HG03175 (cell line): Measurements from ENCODE around the gene PLAC8.
"Not testable (repeated sequence)": the region's sequence is repeated elsewhere in the genome, so short reads cannot be mapped to it uniquely, and the experiment has no call there.

Source experiments
- ATAC-seq: cut with Tn5 transposase; IDR thresholded peaks from one replicate; pipeline ENCODE4 v1.9.1; 2021; ENCODE audit warnings: mild to moderate bottlenecking, moderate library complexity; ENCODE audit not compliant: unreplicated experiment

The PLAC8 gene

DNA sequence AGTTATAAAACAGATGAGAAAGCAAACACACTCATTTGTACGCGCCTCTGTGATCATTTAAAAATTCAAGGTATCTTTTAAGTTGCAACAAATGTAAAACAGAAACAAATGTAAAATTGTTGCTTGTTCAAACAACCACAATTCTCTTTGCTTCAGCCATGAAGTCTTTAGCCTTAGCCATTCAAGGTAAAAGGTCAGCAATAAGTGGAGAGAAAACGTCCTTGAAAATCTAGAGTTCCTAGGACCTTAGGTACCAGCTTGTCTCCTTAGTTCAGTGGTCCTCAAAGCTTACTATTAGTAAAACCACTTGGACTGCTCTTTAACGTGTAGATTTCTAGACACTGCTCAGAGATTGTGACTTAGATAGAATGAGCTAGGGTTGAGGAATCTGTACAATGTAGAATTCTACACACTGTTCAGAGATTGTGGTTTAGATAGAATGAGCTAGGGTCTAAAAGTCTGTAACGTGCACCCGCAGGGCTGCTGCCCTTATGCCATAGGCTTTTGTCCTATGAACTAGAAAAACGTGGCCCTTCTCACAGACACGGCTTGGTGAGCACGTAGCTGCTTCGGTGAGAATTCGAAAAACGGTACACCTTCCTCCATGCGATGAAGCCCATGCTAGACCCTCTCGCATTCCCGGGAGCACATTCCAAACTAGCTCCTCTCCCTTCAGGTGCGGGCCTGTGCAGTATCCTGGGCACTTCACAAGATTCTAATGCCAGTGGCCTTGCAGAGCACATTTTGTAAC, 1.7 kb downstream of the PLAC8 start:
- ATAC-seq: no peak

DNA sequence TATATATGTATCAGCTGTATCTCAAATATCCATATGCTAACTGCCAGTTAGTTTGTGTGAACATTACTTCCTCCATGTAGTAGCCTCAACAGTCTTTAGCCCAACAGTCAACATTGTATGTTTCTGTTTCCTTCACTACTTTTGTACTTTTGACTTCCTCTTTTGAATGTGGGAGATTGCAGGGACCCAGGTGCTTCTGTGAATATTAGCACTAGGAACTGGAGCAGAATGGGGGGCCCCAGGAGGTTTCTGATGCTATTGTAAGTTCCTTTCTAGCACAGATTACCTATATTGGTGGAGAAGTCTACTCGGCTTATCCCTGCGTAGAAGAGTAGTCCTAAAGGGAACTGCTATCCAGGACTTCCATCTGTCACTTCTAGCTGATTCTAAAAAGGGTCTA, 2.3 kb downstream of the PLAC8 start:
- peak; percentile 41 for ATAC-seq

DNA sequence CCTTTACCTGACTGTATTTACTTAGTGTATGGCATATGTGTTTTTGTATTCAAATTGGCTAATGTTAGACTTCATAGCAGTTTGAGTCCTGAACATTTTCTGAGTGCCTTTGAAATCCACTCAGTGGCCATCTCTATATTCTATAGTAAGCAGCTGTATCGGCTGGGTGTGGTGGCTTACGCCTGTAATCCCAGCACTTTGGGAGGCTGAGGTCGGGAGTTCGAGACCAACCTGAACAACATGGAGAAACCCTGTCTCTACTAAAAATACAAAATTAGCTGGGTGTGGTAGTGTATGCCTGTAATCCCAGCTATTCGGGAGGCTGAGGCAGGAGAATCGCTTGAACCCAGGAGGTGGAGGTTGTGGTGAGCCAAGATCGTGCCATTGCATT, 2.8 kb downstream of the PLAC8 start:
- ATAC-seq: not testable (repeated sequence)

DNA sequence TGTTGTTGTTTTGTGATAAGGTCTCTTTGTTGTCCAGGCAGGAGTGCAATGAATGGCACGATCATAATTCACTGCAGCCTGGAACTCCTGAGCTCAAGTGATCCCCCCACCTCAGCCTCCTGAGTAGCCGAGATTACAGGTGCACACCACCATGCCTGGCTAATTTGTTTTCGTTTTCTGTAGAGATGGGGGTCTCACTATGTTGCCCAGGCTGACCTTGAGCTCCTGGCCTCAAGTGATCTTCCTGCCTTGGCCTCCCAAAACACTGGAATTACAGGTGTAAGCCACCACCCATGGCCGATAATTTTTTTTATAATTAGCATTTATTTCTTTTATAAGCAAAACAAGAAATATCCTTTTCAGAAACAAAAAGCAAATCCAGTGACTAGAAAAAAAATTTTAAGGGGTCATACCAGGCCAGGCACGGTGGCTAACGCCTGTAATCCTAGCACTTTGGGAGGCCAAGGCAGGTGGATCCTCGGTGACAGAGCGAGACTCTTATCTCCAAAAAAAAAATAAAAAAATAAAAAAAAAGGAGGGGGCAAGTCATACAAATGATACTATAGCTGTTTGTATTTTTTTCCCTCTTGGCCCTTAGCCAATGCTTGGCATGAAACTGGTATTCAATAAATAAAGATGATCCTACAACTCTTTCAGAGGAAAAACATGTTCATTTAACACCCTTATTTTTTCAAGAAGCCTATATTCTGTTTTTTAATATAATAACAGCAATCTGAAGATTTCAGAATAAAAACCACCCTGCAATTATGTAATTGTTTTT, 3.4 kb downstream of the PLAC8 start:
- ATAC-seq: no peak

DNA sequence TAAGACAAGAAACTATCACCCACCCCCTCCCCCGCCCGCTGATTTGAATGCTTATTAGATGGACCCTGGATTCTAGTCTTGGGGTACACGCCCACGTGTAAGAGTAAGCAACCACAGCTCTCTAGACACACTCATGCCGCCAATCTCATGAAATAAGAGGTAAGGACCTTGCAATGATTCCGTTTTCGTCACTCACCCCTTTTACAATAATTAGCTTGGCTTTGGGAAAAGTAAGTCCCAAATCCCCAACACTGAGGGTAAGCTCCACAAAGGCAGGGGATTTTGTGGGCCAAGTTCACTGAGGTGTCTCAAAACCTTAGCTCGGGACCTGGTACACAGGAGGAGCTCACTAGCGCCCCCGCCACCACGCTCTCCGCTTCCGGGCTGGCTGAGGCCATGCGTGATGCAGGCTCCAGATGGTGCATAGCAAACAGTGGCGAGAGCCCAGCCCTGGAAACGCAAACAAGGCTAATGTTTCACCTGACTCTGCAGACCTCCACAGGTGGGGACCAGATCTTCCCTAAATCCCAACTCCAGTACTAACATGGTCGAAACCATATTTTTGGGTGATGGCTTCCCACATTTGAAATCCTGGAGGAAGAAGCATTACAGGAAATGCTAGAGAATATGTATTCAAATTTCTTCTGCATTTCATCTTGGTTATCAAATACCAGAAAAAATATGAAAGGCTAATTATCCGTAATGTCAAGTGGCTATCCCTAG, 4.1 kb downstream of the PLAC8 start:
- ATAC-seq: peak; percentile 72

DNA sequence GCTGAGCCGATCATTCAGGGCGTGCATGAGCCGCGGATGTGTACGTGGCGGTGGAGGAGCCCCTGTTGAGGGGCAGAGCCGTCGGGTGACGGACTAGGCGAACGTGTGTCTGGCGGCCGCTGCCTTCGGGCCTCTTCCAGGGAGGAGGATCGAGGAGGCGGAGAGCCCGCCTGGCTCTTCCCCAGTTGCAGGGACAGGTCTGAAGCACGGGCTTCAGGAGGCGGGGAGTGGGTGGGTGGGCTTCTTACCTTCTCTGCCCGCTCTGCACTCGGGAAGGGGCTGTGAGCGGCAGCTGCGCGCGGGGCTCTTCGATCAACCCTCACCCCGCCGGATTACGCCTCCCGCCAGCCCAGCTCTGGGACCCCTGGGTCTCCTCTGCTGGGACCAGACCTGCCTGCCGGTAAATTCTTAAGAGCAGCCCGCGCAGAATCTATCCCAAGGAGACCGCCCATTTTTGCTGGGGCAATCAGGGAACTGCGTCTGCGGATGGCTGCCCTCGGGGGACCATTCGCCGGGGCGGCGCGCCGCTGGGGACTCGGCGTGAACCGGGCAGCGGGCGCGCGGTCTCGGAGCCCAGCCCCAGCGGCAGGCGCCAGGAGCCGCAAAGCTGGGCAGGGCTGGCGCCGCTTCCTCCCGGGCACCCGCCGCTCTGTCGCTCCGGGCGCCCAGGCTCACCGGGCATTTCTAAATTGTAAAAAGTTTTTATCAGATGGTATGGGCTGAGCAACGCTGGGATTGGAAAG, 4.9 kb downstream of the PLAC8 start:
- peak; percentile 4 for ATAC-seq

DNA sequence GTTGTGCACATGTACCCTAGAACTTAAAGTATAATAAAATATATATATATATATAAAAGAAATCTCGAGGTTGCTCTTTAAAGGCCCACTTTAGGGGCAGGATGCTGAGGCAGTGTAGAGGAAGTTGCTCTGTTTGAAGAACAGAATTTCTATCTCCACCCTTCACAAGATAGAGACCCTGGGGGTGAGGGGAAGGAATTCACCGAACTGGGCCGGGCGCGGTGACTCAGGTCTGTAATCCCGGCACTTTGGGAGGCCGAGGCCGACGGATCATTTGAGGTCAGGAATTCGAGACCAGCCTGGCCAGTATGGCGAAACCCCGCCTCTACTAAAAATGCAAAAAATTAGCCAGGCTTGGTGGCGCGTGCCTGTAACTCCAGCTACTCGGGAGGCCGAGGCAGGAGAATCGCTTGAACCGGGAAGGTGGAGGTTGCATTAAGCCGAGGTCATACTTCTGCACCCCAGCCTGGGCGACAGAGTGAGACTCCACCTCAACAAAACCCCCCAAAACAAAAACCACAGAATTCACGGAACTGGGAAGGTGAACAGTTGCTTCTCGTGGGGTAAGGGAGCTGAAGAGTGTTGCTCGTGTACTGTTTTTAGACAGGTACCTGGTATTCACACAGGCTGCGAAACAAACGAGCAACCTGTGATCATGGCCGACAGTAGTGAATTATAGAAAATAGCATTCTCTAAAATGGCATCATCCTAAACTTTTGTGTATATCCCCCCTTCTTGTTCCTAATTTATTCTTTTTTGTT, 6.2 kb downstream of the PLAC8 start:
- no peak for ATAC-seq

DNA sequence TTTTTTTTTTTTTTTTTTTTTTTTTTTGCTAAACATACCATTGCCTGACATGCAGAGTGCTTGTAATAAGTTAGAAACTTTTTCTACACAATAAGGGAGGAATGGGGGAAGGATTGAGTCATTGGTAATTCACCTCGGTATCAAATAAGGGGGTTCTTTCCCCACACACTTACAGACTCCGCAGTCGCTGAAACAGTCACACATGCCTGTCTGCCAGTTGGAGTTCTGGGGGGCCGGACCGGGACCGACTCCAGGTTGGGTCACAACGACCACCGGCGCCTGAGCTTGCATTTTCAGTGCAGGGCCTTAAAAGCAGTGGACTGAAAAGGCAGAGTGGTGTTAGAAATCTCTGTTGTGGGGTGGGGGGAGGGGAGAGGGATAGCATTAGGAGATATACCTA, 6.9 kb downstream of the PLAC8 start:
- ATAC-seq: no peak

DNA sequence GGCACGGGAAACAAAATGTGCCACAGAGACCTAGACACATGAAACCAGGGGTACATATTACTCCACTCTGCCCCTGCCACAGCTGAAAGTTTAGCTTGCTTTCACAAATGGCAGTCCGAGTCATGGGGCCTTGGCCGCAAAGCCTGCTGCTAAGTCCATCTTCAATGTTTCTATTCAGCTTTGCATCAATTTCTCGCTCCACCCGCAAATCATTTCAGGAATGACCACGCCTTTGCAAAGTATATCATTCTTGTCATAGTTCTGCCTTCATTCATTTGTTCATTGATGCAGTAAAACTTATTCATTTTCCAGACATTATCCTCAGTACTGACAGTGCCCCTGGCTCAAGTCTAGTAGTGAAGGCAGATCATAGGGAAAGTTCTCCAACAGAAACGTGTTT, 9.5 kb downstream of the PLAC8 start:
- no peak for ATAC-seq

DNA sequence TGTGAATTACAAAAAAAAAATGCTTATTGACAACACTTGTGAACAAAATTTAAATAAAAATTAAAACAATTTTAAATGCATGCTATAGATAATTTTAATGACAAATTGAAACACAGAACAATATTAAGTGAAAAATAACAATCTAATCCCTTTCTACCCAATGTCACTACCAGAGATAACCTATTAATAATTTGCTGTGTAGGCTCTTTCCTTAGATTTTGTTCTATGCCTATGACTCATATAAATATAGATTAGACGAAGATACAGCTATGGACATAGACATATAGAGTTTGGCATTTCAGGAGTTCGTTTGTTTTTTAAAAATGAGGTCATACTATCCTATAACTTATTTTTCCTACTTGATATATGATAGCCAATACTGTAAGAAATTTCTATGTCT, 18.1 kb downstream of the PLAC8 start:
- no peak for ATAC-seq

DNA sequence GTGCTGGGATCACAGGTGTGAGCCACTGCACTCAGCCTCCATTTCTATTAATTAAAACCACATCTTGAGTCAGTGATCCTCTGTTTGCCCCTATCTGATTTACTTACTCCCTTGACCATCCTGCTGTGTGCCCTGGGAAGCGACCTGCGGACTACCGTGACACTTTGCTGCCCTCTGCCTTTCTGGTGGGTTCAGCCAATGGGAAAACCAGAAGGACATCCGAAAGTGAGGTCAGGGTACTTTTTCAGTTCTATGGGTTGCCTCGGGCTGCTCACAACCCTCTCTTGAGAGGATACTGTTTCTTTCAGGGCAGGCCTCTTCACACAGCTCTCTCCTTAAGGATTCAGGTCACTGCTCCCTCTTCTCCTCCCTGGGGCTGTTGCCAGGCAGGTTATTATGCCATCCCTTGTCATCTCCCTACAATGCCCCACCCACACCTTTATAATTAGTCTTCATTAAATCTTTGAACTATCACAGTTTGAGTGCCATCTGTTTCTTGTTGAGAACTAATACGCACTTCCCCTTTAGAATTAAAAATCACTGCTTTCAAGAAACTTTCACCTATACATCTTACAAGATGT, 21.4 kb downstream of the PLAC8 start:
- ATAC-seq: no peak

DNA sequence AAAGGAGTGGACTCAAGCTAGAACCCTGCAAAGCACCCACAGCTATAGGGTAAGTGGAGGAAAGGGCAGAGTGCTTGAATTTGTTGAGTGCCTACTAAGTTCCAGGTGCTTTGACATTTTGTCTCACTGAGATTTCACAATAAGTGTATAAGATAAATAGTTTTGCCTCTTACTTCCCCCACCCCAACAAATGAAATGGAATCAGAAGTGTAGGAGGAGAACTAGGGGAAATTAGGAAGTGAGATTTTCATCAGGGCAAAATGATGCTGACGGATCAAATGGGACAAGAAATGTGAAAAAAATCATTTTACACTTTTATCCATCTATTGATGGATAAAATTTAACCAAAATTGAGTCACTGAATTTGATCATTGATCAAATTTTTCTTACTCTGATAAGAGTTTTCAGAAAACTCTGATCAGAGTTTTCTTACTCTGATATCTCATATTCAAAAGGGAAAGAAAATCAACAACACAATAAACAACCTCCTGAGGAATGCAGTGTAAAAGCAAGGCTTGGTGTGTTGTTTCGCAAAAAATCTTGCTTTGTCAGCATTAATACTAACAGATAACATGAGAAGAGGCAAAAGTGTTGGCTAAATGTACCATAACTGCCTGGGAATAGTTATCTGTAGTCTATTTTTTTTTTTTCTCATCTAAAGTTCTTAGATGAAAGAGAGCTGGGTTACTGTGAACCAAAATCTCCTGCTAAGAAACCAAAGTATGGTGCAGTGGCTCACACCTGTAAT, 24.9 kb downstream of the PLAC8 start:
- no peak for ATAC-seq

DNA sequence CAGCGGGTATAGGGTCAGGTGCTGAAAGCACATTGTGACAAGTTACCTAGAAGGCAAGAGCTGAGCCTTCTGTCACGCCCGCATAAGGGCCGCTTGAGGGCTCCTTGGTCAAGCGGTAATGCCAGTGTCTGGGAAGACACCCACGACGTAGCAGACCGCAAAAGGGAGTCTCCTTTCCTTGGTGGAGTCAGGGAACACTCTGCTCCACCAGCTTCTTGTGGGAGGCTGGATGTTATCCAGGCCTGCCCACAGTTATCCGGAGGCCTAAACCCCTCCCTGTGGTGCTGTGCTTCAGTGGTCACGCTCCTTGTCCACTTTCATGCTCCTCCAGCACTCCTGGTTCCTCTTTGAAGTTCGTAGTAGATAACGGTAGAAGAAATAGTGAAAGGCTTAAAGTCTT, 29.6 kb downstream of the PLAC8 start:
- ATAC-seq: not testable (repeated sequence)

DNA sequence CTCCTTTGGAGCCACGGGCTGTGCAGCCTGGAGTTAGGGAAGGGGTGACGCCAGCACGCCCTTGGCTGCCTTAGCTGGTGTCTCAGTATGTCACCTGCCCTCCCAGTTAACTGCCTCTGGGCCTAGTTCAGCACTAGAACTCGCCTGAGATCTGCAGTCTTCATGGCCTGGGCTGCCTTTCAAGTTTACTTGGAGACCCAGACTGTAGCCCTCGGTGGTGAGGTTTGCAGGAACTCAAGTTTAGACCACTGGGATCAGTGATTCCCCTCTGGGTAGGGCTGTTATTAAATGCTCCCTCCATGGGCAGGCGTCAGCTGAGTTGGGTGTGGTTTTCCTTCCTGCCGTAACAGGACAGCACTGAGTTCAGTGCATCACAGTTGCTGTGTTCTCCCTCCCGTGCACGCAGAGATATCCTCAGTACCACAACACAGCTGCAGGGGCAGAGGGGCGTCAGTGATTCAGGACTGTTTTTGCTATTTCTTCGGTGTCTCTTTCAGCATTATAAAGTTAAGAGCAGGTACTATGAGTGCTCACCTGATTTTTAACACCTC, 30.5 kb downstream of the PLAC8 start:
- ATAC-seq: peak; percentile 60

DNA sequence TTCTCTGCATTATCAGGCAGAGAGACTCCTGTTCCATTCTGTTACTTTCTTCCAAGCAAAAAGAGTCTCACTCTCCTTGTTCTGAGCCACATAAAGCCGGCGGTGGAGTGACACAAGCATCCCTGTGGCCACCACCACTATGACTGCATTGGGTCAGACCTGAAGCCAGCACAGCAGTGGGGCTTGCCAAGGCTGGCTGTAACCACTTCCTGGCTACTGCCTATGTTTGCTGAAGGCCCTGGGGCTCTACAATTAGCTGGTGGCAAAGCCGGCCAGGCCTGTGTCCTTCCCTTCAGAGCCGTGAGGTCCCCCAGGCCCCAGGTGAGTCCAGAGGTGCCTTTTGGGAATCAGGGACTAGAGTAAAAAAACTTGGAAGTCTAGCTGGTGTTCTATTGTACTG, 31.8 kb downstream of the PLAC8 start:
- ATAC-seq: no peak

DNA sequence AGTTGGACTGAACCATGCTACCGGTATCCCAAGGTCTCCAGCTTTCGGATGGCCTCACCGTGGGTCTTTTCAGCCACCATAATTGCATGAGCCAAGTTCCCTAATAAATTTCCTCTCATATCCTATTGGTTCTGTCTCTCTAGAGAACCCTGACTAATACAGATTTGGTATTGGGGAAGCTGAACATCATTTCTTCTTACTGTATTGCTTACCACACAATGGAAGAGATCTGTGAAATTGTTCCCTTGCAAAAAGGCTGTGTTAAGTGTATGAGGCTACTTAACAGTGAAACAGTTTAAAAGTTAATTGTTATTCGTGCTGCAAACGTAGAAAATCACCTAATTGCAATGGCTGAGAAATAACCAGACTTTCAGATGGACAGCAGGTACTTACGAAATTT, 34.0 kb downstream of the PLAC8 start:
- no peak for ATAC-seq

DNA sequence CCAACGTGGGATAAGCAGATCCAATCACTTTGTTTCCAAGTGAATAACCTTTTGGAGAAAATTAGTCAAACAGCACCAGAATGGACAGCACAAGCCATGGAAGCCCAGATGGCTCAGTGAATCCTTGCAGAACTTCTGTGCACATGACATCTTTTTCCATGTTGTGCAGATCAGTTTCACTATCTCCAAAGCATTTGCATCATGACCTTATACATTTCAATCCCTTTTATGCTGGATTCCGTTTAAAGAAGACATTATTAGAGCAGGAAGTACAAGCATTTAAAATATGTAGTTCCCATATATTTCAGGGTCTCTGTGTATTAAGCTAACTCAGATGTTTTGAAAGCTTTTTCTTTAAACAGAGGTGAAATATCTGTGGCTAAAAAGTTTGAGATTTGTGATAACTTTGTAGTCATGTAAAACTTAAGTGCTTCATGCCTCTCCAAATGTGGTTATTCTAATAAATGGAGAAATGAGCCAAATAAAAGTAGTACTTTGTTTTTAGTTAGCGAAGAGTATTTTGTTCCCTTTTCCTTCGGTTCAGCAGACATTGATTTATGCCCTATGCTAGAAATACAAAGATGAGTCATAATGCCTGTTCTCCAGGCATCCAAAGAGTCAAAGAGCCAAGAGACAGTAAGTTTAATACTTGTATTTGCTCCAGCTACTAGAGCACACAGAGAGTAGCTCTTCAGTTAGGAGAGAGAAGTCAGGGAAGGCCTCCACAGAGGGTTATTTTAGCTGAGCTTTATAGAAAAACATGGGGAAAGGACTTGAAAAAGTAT, 39.0 kb downstream of the PLAC8 start:
- ATAC-seq: no peak

DNA sequence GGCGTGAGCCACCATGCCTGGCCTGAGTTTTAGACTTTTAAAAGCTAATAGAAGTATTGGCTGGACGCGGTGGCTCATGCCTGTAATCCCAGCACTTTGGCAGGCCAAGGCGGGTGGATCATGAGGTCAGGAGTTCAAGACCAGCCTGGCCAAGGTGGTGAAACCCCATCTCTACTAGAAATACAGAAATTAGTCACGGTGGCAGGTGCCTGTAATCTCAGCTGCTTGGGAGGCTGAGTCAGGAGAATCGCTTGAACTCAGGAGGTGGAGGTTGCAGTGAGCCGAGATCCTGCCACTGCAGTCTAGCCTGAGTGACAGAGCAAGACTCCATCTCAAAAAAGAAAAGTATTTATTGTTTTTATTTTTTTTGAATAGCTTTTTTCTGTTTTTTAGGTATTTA, 39.7 kb downstream of the PLAC8 start:
- ATAC-seq: not testable (repeated sequence)
